Fibroblast of lung (primary cell): ENCODE data around the gene WWOX. TPM values are rescaled to one million over a fixed set of nuclear protein-coding genes. Genes with fewer than 3 reads are reported as not detected.

Experiments used
- DNase-seq, 2 donors: peaks; one replicate each; pipeline versions ENCODE4 v3.0.0 to v3.0.0-alpha.2; 2010; ENCODE audit warnings: low read depth in 2 of 2
- H2AFZ ChIP-seq: 2 replicates; pipeline ENCODE4 v1.5.1; 2012; ENCODE audit warnings: low read length, control low read depth, inconsistent platforms
- H3K27ac ChIP-seq: 2 replicates; pipeline ENCODE4 v1.5.1; 2011; ENCODE audit warnings: low read length, control low read depth; ENCODE audit not compliant: insufficient read depth
- H3K27me3 ChIP-seq: 2 replicates; pipeline ENCODE4 v1.5.1; 2011; ENCODE audit warnings: mild to moderate bottlenecking, low read length; ENCODE audit not compliant: control insufficient read depth, insufficient read depth
- H3K36me3 ChIP-seq: 2 replicates; pipeline ENCODE4 v1.5.1; 2011; ENCODE audit warnings: low read length; ENCODE audit not compliant: control insufficient read depth, insufficient read depth
- H3K4me1 ChIP-seq: 2 replicates; pipeline ENCODE4 v1.5.1; 2011; ENCODE audit warnings: low read length; ENCODE audit not compliant: control insufficient read depth, insufficient read depth; ENCODE audit errors: extremely low read depth
- H3K4me2 ChIP-seq: 2 replicates; pipeline ENCODE4 v1.5.1; 2011; ENCODE audit warnings: low read length, control low read depth; ENCODE audit not compliant: insufficient read depth; ENCODE audit errors: extremely low read depth
- H3K4me3 ChIP-seq, 4 experiments: fragments of 200-600 bp in 1 of 4; sonication (generic) in 1 of 4; replicated peaks in 1 of 4; 2 replicates each; pipeline ENCODE4 v1.5.1; 2011 to 2016; ENCODE audit warnings: low read length in 4 of 4, low read depth in 3 of 4, mild to moderate bottlenecking in 3 of 4, control low read depth in 2 of 4, inconsistent platforms in 1 of 4, mixed read lengths in 1 of 4; ENCODE audit not compliant: insufficient read depth in 1 of 4; ENCODE audit errors: control extremely low read depth in 1 of 4
- H3K79me2 ChIP-seq: 2 replicates; pipeline ENCODE4 v1.5.1; 2012; ENCODE audit warnings: mild to moderate bottlenecking, low read length, inconsistent platforms; ENCODE audit not compliant: control insufficient read depth, insufficient read depth
- H3K9ac ChIP-seq: 2 replicates; pipeline ENCODE4 v1.5.1; 2011; ENCODE audit warnings: mild to moderate bottlenecking, low read length, control low read depth; ENCODE audit not compliant: insufficient read depth
- H3K9me3 ChIP-seq: 2 replicates; pipeline ENCODE4 v1.5.1; 2012; ENCODE audit warnings: low read depth, low read length; ENCODE audit not compliant: control insufficient read depth, insufficient read depth
- H4K20me1 ChIP-seq: 2 replicates; pipeline ENCODE4 v1.5.1; 2011; ENCODE audit warnings: low read length; ENCODE audit not compliant: control insufficient read depth, insufficient read depth; ENCODE audit errors: extremely low read depth
- EZH2 ChIP-seq: IDR thresholded peaks from 2 replicates; pipeline ENCODE4 v1.5.1; 2012; ENCODE audit warnings: low read length, control low read depth, mild to moderate bottlenecking; ENCODE audit errors: missing control alignments
- polyA plus RNA-seq, 2 donors: library from polyadenylated mRNA; depleted of rRNA in 1 of 2; stranded (reverse) in 1 of 2; unstranded in 1 of 2; fragments of >200 nt; gene quantifications; 2 replicates each; pipeline ENCODE4 v1.2.1, GENCODE V29; 2011 to 2012; ENCODE audit warnings: missing spikeins in 1 of 2
- total RNA-seq: library from RNA; depleted of rRNA; stranded (reverse); fragments of >200 nt; gene quantifications from 2 replicates; pipeline ENCODE4 v1.2.1, GENCODE V29; 2014
- TF ChIP-seq, protein P1 (sequence below), 2 donors: IDR thresholded peaks in 1 of 2; conservative IDR thresholded peaks in 1 of 2; 1 replicate in 1 of 2; 2 replicates in 1 of 2; pipeline ENCODE4 v1.5.1; 2011 to 2012; ENCODE audit warnings: low read length in 2 of 2, control low read depth in 1 of 2, inconsistent platforms in 1 of 2, low read depth in 1 of 2, mild to moderate bottlenecking in 1 of 2

The WWOX gene
- total and polyA plus RNA-seq, 2 donors (not counting 1 experiment from before 2014, with no cell fraction given): 5.6 to 16.3 TPM

DNA sequence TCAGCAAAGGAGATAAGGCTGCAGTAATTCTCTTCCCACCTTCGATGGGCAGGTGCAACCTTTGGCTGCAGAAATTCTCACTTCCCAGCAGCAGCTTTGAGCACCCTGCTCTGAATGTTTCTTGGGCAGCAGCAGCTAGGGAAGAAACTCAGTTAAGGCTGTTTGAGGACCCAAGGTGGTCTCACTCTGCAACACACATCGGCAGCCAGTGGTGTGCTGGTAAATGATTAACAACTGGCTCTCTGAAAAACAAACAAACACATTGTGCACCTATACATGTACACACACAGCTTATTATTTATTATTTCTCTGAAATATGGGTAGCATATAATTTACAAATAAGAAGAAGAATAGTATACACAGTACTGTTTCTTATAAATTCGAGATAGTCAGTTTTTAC lies 685.8 kb downstream of the WWOX start:
- Histone ChIP-seq H3K4me2 (no peak overlapping the region), H2AFZ (no peak overlapping the region), H3K9ac (no peak overlapping the region), H3K4me3 (no peak overlapping the region), H4K20me1 (no peaks in the 10 kb centered on the region), H3K27me3 (no peaks in the 10 kb centered on the region), H3K9me3 (no peaks in the 10 kb centered on the region), H3K27ac (no peak overlapping the region), H3K4me1 (no peaks in the 10 kb centered on the region), H3K79me2 (no peaks in the 10 kb centered on the region), H3K36me3 (no peaks in the 10 kb centered on the region)
- TF ChIP-seq, protein P1, sequence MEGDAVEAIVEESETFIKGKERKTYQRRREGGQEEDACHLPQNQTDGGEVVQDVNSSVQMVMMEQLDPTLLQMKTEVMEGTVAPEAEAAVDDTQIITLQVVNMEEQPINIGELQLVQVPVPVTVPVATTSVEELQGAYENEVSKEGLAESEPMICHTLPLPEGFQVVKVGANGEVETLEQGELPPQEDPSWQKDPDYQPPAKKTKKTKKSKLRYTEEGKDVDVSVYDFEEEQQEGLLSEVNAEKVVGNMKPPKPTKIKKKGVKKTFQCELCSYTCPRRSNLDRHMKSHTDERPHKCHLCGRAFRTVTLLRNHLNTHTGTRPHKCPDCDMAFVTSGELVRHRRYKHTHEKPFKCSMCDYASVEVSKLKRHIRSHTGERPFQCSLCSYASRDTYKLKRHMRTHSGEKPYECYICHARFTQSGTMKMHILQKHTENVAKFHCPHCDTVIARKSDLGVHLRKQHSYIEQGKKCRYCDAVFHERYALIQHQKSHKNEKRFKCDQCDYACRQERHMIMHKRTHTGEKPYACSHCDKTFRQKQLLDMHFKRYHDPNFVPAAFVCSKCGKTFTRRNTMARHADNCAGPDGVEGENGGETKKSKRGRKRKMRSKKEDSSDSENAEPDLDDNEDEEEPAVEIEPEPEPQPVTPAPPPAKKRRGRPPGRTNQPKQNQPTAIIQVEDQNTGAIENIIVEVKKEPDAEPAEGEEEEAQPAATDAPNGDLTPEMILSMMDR (conservative IDR thresholded peaks at IDR 0.05 in 1 of 2, IDR thresholded peaks at IDR 0.05 in 1 of 2; ENCODE audit: low read depth in 1 of 2, low read length in 2 of 2): no peak
- TF ChIP-seq EZH2: no peak
- no peak for DNase-seq

DNA sequence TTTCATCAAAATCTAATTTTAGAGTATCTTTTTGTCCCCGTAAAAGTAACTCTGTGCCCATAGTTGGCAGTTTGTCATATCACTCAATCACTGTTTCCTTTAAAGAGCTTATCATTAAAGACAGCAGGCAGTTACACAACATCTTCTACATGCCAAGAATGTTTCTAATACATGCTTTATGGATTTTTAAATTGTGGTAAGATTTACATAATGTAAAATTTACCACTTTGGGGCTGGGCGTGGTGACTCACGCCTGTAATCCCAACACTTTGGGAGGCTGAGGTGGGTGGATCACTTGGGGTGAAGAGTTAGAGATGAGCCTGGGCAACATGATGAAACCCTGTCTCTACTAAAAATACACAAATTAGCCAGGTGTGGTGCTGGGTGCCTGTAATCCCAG lies 687.2 kb downstream of the WWOX start:
- Histone ChIP-seq H2AFZ (no peak overlapping the region), H3K27me3 (no peaks in the 10 kb centered on the region), H3K36me3 (no peaks in the 10 kb centered on the region), H3K4me3 (no peak overlapping the region), H3K27ac (no peak overlapping the region), H3K9ac (no peak overlapping the region), H4K20me1 (no peaks in the 10 kb centered on the region), H3K9me3 (no peaks in the 10 kb centered on the region), H3K4me2 (no peak overlapping the region), H3K79me2 (no peaks in the 10 kb centered on the region), H3K4me1 (no peaks in the 10 kb centered on the region)
- no peak for DNase-seq
- no peak for TF ChIP-seq EZH2
- TF ChIP-seq, protein P1 (conservative IDR thresholded peaks at IDR 0.05 in 1 of 2, IDR thresholded peaks at IDR 0.05 in 1 of 2; ENCODE audit: low read depth in 1 of 2, low read length in 2 of 2): no peak

DNA sequence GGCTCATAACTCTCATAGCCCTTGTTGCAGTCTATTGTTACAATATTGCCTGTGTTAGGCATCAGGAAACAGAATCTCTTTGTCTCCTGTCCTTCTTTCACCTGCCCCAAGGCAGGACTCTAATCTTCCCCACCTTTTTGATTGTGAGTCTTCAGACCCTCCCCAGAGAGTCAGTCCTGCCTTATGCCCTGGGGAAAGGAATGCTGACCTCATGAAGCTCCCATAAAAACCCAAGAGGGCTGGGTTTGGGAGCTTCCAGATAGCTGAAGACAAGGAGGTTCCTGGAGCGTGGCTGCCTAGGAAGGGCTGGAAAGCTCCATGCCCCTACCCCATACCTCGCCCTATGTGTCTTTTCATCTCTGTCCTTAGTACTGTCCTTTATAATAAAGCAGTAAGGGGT lies 688.8 kb downstream of the WWOX start:
- no peaks in the 10 kb centered on the region for H3K4me1 ChIP-seq
- DNase-seq: no peak
- H3K4me3 ChIP-seq: no peak overlapping the region
- no peak for TF ChIP-seq EZH2
- TF ChIP-seq, protein P1 (conservative IDR thresholded peaks at IDR 0.05 in 1 of 2, IDR thresholded peaks at IDR 0.05 in 1 of 2; ENCODE audit: low read depth in 1 of 2, low read length in 2 of 2): no peak
- no peak overlapping the region for H2AFZ ChIP-seq
- no peaks in the 10 kb centered on the region for H3K36me3 ChIP-seq
- no peaks in the 10 kb centered on the region for H3K9me3 ChIP-seq
- no peak overlapping the region for H3K27ac ChIP-seq
- no peaks in the 10 kb centered on the region for H3K79me2 ChIP-seq
- H4K20me1 ChIP-seq: no peaks in the 10 kb centered on the region
- no peak overlapping the region for H3K4me2 ChIP-seq
- no peaks in the 10 kb centered on the region for H3K27me3 ChIP-seq
- no peak overlapping the region for H3K9ac ChIP-seq
